Measurements from ENCODE around the gene LMAN1L. TPM values are rescaled to one million over a fixed set of nuclear protein-coding genes. Genes with fewer than 3 reads are reported as not detected.
A peak's percentile ranks its signal among the peaks of the same experiment; 100 is the strongest.

The LMAN1L gene
- total RNA-seq, 2 experiments from 2014 or later: 0.36 to 0.37 TPM

- Mint-ChIP-seq H3K9me3 (no peaks in the 10 kb centered on the region), H3K27me3 (no peaks in the 10 kb centered on the region), H3K27ac (peak overlapping the region; percentile 98), H3K4me3 (peak overlapping the region; percentile 69), H3K4me1 (peaks cover 73% of the 10 kb centered on the region), H3K36me3 (peaks cover 23% of the 10 kb centered on the region)
- ATAC-seq (ENCODE audit: low read depth) (no peak), DNase-seq (no peak)
- POLR2A ChIA-PET: interaction anchor here (1.2 to 20.1 kb wide), 4 partner anchors 12 to 176 kb away, joined by 3 to 709 read pairs (median 4); partner anchors contain the start of genes CLK3 and CSK
These were observed 21.6 kb upstream of the LMAN1L start for GRCh38 chr15:74791007-74791406.

- DNase-seq: no peak
- POLR2A ChIA-PET: interaction anchor here (0.5 to 20.1 kb wide), 4 partner anchors 13 to 177 kb away, joined by 3 to 709 read pairs (median 3); partner anchors contain the start of genes CLK3 and CSK
- H3K4me3 Mint-ChIP-seq: peak overlapping the region; percentile 69
- ATAC-seq (ENCODE audit: low read depth): no peak
- peak overlapping the region; percentile 87 for H3K27ac Mint-ChIP-seq
- peaks cover 76% of the 10 kb centered on the region for H3K4me1 Mint-ChIP-seq
- peaks cover 26% of the 10 kb centered on the region for H3K36me3 Mint-ChIP-seq
- H3K9me3 Mint-ChIP-seq: no peaks in the 10 kb centered on the region
- H3K27me3 Mint-ChIP-seq: no peaks in the 10 kb centered on the region
These were observed 21.0 kb upstream of the LMAN1L start for GRCh38 chr15:74791667-74792066.

GRCh38 chr15:74792227-74793016, 20.2 kb upstream of the LMAN1L start:
- DNase-seq (no peak), ATAC-seq (ENCODE audit: low read depth) (no peak)
- no peaks in the 10 kb centered on the region for H3K27me3 Mint-ChIP-seq
- POLR2A ChIA-PET: interaction anchor here (1.1 to 20.1 kb wide), 2 partner anchors 14 to 159 kb away, joined by 3 to 709 read pairs; partner anchors contain the start of gene CSK
- peak overlapping the region; percentile 69 for H3K4me3 Mint-ChIP-seq
- peaks cover 26% of the 10 kb centered on the region for H3K36me3 Mint-ChIP-seq
- peaks cover 73% of the 10 kb centered on the region for H3K4me1 Mint-ChIP-seq
- peak overlapping the region; percentile 87 for H3K27ac Mint-ChIP-seq
- no peaks in the 10 kb centered on the region for H3K9me3 Mint-ChIP-seq

DNA sequence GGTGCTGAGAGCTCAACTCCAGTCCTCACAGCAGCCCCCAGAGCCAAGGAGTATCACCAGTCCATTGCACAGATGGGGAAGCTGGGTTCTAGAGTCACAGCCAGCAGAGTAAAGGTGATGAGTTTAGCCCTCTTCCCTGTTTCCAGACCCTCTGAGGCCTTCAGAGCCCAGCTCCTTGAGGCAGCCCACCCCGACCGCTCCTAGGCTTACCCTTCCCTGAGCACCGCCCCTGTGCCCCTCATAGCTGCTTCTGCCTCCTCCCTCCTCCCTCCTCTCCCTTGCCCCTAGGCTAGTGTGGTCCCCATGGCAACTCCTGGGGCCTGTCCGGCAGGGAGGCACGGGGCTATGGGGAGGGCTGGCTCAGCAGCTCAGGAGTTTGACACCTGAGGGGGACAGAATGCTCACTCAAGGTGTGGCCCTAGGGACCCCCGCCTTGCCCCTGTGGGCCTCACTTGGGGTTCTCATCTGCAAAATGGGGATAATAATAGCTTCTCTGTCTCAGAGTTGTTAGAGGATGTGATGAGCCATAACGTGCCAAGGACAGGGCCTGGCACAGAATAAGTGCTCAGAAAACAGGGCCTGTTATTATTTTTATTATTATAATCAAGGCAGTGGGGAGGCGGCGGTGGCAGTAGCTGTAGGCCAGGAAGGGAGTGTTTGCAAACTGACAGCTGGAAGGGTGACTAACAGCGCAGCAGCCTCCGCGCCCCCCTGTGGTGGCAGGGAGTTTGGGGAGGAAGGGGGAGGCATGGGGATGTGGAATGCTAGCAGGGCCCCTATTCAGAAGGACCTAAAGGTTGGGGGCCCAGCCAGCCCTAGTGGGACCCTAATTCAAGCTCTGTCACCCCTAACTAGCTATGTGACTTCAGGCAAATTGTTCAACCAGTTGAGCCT, 19.3 kb upstream of the LMAN1L start:
- Mint-ChIP-seq H3K27ac (peak overlapping the region; percentile 87), H3K36me3 (peaks cover 24% of the 10 kb centered on the region), H3K4me3 (peak overlapping the region; percentile 69), H3K27me3 (no peaks in the 10 kb centered on the region), H3K9me3 (no peaks in the 10 kb centered on the region), H3K4me1 (peaks cover 72% of the 10 kb centered on the region)
- POLR2A ChIA-PET: interaction anchor here (0.5 to 20.1 kb wide), 7 partner anchors 10 to 160 kb away, joined by 3 to 709 read pairs (median 4); partner anchors contain the start of gene CSK
- ATAC-seq (ENCODE audit: low read depth) (peak; percentile 21), DNase-seq (peak; percentile 78)

DNA sequence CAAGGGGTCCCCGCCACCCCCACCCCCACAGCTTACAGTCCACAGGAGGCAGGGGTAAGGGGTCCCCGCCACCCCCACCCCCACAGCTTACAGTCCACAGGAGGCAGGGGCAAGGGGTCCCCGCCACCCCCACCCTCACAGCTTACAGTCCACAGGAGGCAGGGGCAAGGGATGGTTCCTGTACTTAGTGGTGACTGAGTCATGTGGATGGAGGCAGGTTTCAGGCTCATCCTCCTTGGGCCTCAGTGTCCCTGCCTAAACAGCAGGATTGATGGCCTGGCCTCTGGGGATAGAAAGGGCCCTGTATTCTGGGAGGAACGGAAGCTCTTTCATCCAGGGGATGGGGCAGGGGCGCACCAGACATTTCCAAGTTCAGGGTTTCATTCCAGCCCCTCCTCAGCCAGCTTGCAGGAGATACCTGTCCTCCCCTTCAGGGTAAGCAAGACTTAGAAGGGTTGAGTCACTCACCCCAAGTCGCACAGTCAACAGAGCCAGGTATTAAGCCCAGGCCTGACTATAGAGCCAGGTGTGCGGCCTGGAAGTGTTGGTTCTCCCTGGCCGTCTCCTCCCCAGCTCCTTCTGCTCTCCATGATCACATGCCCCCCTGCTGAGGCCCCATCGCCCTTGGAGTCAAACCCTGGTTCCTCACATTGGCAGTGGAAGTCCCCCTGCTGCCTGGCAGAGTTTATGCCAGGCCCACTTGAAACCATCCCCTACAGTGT, 18.2 kb upstream of the LMAN1L start:
- Mint-ChIP-seq H3K36me3 (peaks cover 21% of the 10 kb centered on the region), H3K9me3 (no peaks in the 10 kb centered on the region), H3K4me1 (peaks cover 70% of the 10 kb centered on the region), H3K27ac (peak overlapping the region; percentile 86), H3K4me3 (peak overlapping the region; percentile 49), H3K27me3 (no peaks in the 10 kb centered on the region)
- no peak for ATAC-seq (ENCODE audit: low read depth)
- DNase-seq: no peak
- POLR2A ChIA-PET: interaction anchor here (0.5 to 20.1 kb wide), 6 partner anchors 9 to 378 kb away, joined by 3 to 709 read pairs (median 4); partner anchors contain the start of gene CSK

DNA sequence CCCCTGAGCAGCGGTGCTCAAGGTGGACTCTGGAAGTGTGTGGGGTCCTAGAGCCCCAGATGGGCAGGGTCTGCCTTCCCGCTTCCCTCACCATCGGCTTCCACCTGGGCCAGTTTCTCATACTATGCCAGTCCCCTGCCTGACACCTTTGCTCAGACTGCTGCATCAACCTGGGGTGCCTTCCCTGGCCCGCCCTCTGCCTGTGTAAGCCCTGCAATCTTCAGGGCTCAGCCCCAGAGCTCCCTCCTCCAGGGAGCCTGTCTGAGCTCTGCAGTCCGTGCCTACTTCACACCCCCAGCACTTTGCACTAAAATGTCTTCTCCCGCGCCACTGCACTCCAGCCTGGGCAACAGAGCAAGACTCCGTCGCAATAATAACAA, 17.7 kb upstream of the LMAN1L start:
- Mint-ChIP-seq H3K27ac (peak overlapping the region; percentile 86), H3K4me3 (peak overlapping the region; percentile 49), H3K9me3 (no peaks in the 10 kb centered on the region), H3K4me1 (peaks cover 70% of the 10 kb centered on the region), H3K27me3 (no peaks in the 10 kb centered on the region), H3K36me3 (peaks cover 17% of the 10 kb centered on the region)
- ATAC-seq (ENCODE audit: low read depth) (no peak), DNase-seq (no peak)
- POLR2A ChIA-PET: interaction anchor here (1.7 to 20.1 kb wide), 2 partner anchors 16 to 75 kb away, joined by 4 to 709 read pairs; partner anchors contain the start of gene CSK

GRCh38 chr15:74795966-74796625, 16.5 kb upstream of the LMAN1L start:
- DNase-seq (no peak), ATAC-seq (ENCODE audit: low read depth) (peak; percentile 13)
- Mint-ChIP-seq H3K36me3 (peaks cover 16% of the 10 kb centered on the region), H3K4me3 (peak overlapping the region; percentile 59), H3K27me3 (no peaks in the 10 kb centered on the region), H3K27ac (peak overlapping the region; percentile 83), H3K4me1 (peaks cover 66% of the 10 kb centered on the region), H3K9me3 (no peaks in the 10 kb centered on the region)
- POLR2A ChIA-PET: interaction anchor here (0.8 to 20.1 kb wide), 2 partner anchors 17 to 23 kb away, joined by 3 to 709 read pairs; partner anchors contain the start of gene CSK

DNA sequence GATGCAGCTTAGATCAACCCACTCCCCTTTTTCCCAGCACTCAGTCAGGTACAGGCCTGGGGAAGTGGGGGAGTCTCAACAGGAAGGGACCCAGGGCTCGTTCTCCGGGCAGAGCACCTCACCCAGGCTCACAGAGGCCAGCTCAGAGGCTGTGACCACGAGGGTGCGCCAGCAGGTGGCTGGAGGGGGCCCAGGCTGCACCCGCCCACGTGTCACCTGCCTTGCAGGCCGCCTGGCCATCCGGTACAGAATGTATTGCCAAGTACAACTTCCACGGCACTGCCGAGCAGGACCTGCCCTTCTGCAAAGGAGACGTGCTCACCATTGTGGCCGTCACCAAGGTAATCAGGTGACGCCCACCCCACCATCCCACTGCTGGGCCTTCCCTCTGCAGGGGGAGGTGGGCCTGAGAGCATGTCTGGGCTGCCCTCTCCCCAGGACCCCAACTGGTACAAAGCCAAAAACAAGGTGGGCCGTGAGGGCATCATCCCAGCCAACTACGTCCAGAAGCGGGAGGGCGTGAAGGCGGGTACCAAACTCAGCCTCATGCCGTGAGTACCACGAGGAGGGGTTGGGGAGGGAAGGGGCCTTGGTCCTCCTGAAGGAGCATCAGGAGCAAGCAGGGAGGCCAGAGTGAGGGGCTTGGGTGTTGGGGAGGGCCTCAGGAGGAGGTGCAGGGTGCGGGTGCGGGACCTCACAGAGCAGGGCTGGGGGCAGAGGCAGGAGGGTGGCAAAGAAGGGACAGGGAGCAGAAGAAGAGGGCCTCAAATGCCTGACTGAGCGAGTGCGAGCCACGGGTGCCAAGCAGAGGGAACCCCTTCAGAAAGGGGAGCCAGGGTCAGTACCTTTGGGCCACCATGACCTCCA, 14.0 kb upstream of the LMAN1L start:
- DNase-seq (peak; percentile 37), ATAC-seq (ENCODE audit: low read depth) (no peak)
- Mint-ChIP-seq H3K4me3 (no peak overlapping the region), H3K36me3 (peaks cover 9% of the 10 kb centered on the region), H3K9me3 (no peaks in the 10 kb centered on the region), H3K4me1 (peaks cover 42% of the 10 kb centered on the region), H3K27me3 (no peaks in the 10 kb centered on the region), H3K27ac (peak overlapping the region; percentile 76)
- POLR2A ChIA-PET: interaction anchor here (0.6 to 20.1 kb wide), 3 partner anchors 20 to 127 kb away, joined by 3 to 709 read pairs (median 4); partner anchors contain the start of gene CSK

GRCh38 chr15:74799255-74799855, 13.3 kb upstream of the LMAN1L start:
- POLR2A ChIA-PET: interaction anchor here (1.4 to 20.1 kb wide), 2 partner anchors 19 to 21 kb away, joined by 4 to 709 read pairs; partner anchors contain the start of gene CSK
- no peak for DNase-seq

GRCh38 chr15:74799856-74800558, 12.6 kb upstream of the LMAN1L start:
- Mint-ChIP-seq H3K4me3 (no peak overlapping the region), H3K4me1 (peaks cover 33% of the 10 kb centered on the region), H3K36me3 (peaks cover 18% of the 10 kb centered on the region), H3K27ac (peak overlapping the region; percentile 76), H3K9me3 (no peaks in the 10 kb centered on the region), H3K27me3 (no peaks in the 10 kb centered on the region)
- POLR2A ChIA-PET: interaction anchor here (1.4 to 20.1 kb wide), 2 partner anchors 19 to 21 kb away, joined by 4 to 709 read pairs; partner anchors contain the start of gene CSK
- ATAC-seq (ENCODE audit: low read depth) (peak; percentile 80), DNase-seq (peak; percentile 92)

More at GRCh38 chr15:74799255-74799855, 13.3 kb upstream of the LMAN1L start:
- ATAC-seq (ENCODE audit: low read depth): no peak
- no peaks in the 10 kb centered on the region for H3K27me3 Mint-ChIP-seq
- H3K27ac Mint-ChIP-seq: peak overlapping the region; percentile 76
- peaks cover 38% of the 10 kb centered on the region for H3K4me1 Mint-ChIP-seq
- no peak overlapping the region for H3K4me3 Mint-ChIP-seq
- no peaks in the 10 kb centered on the region for H3K9me3 Mint-ChIP-seq
- H3K36me3 Mint-ChIP-seq: peaks cover 15% of the 10 kb centered on the region
